GM19463 (cell line): ENCODE results near the gene POC1B.
"Not testable (repeated sequence)": the region's sequence is repeated elsewhere in the genome, so short reads cannot be mapped to it uniquely, and the experiment has no call there.

Experiments
- ATAC-seq: cut with Tn5 transposase; IDR thresholded peaks from one replicate; pipeline ENCODE4 v1.9.1; 2021; ENCODE audit warnings: mild to moderate bottlenecking, moderate library complexity; ENCODE audit not compliant: unreplicated experiment

The POC1B gene

DNA sequence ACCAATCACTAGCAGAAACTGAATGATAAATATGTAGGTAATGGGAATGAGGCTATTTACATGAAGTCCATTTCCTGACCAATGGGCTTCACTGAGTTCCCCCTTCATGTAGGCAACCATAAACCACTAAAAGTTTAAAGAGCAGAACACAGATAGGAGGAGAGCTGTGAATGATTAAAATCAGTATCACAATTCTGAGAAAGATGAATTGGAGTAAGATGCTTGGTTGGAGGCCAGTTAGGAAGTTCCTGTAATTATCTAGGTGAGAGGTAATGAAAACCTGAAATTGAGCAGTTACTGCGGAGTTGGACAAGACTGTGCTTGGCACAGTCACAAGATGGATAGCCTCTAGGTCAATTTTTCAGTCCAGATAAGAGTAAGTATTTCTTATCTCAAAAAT is 57.8 kb downstream of the POC1B start:
- ATAC-seq: no peak

DNA sequence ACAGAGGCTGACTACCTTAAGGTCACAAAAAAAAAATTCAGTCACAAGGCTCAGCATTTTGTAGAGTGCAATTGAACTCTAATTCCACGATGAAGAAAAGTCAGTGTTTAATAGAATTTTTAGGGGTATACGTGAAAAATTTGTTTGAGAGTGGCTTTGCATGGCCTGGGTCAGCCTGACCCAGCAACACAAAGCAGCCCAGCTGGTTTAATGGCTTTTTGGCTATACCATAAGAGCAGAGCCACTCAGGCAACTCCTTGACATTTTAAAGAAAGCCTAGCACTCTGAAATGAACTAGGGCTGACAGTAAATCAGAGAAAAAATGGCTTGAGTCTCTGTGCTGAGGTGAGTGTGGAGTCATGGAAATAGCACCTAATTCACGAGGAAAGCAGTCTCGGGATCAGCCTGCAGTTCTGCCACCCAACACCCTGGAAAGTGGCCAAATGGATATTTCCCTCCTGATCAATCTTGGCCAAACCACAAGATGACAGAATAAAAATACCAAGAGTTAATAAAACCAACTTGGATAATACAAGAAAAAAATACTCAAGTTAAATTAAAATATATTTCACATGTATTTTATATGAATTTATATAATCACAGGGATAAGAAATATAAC is 60.8 kb downstream of the POC1B start:
- ATAC-seq: no peak

DNA sequence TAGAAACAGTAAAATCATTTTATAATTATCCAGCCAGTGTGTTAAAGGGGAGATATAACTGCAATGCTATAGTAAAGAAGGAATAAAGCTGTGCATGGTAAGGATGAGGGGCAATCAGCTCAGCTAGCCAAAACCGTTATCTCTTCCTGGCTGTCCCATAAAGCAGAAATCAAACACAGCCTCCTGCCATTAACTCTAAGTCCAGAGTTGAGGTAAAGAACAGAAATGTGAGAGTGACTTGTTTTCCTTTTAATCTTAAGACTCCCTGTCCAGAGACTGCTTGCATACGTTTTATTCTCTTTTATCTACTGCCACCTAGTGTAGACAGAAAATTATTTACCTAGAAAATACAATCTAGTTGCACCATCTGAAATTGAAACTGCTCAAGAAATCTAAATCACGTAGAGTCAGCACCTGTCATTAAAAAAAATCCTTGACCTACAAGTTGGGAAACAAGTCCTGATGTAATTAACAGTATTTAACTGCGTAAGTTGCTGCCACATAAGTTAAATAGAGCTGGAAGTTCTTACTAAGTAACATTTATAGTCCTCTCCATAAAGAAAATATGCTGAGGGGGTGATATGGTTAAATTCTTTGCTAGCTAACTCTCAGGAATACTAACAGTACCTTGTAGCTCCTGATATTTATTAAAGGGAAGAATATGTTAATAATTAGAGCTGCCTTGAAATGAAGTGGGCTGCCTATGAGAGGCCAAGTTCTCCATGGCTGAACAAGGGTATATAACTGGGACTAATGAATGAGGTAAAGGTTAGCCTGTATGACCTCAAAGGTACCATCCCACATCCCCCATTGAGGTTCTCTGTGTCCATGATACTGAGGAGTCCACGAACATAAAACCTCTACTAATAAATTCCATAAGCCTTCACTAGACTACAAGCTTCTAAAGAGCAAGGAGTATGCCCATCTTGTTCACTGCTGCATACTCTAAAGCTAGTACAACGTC is 63.9 kb downstream of the POC1B start:
- ATAC-seq: peak; percentile 91

DNA sequence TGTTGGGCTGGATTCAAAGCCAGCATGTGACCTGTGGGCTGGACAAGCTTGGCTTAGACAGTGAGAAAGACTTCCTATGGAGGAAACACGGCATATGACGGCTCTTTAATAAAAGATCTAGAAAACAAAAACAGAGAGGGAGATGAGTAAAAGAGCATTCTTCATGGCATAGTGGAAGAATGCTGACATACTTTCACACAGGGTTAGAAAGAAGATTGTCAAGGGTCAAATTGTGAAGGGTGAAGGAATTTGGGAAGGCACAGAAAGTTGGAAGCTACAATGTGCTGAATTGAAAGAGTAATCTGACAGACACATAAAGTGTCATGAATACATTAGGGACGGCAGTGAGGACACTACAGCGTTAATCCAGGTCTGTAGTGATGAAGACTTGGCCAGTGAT is 64.7 kb downstream of the POC1B start:
- no peak for ATAC-seq

DNA sequence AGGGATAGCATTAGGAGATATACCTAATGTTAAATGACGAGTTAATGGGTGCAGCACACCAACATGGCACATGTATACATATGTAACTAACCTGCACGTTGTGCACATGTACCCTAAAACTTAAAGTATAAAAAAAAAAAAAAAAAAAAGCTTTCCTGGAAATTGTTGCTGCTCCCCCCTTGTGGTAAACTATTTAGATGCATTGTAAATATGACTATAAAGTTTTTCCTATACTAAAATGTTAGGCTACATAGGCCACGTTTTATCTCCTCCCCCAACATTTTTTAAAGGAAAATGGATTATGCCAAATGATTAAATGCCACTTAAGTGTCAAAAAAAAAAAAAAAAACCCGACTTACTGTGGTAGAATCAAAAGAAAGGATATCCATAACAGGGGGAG is 66.6 kb downstream of the POC1B start:
- not testable (repeated sequence) for ATAC-seq

DNA sequence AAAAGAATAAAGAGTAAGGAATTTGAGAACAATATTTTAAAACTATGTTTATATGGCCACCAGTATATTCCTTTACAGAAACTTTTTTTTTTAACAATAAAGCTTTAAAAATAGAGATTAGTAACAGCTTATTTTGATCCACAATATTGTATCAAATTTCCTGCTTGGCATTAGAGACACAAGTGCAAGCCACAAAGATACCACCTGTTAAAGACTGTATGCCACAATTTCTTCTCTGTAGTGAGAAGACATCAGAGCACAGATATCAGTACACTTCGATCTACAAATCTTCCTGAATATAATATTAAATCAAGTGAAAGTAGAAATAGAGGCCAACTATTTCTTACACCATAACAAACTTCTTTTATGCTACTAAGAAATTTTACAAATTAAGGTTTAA is 69.3 kb downstream of the POC1B start:
- ATAC-seq: no peak

DNA sequence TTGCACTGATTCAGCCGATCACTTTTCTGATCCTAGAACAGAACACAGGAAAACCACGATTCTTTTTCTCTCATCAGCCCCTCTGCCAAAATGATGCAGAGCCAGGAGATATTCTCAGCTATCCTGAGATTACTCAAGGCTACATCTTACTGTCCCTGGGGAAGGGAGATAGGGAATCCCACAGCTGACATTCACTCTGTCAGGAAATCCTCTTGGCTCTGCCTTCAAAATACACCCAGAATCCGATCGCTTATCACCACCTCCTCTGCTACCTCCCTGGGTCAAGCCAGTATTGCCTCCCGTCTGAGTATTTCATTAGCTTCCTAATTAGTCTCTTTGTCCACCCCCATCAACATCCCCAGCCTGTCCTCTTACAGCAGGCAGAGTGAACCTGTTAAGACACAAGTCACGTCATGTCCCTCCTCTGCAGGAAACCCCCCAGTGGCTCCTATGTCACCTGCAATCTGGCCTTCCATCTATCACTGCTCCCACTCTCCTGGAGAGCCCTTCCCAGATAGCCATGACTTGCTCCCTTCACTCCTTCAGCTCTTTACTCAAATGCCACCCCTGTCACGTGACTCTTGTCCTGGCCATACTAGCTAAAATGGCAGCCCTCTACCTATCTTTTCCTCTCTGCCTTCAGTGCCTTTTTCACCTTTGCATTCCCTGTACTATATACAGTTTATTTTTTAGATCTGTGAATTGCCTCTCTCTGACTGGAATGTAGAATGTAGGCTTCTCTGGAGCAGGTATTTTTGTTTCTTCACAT is 71.6 kb downstream of the POC1B start:
- no peak for ATAC-seq

DNA sequence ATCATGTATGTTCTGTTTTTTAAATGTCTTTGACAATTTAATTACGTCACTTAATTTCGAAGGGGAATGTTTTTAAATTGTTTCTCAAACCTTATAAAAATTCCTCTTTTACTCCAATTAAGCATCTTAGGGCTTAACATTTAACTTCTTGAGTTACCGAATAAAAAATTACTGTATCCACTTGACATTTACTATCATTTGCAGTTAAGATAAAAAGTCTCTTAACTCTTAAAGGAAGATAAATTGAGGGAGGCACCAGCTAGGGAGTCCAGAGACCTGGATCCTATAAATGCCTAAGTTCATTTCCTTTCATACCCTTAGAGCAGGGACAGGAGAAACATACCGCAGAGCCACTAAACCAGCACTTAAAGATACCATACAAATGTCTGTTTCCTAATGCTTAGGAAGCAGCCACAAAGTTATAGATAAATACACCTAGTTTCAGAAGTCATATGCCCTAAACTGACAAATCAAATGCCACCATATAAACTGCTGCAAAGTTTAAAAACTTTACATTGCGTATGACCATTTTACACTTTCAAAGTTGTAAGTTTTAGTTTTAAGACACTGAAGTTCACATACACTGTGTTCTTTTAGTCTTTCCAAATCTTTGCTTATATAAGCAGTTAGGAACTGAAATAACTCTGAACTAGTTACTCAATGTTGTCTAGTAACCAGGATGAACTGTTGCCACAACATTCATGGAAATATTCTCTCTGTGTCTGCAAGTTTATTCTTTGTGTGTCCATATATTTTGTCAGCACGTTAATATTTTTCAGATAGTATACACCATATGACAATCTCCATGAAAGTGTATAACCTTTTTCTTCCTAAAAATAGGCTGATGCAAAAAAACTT is 72.5 kb downstream of the POC1B start:
- no peak for ATAC-seq

DNA sequence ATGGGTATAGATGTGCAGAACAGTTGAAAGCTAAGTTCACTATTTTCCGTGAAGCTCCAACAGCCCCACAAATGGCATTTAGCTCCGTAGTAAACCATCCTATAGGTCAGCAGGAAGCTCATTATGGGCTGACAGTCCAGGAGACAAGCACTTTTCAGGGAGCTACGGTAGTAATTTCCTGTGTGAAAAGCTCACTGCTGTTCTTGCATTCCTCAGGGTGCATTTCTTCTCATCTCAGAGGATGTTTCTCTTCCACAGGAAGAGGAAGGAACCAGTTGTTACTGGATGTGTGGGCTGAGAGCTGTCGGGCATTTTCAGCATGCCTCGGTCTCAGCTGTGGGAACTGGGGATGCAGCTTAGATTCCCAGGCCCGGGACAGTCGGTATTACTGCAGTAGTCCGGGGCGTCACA is 74.0 kb downstream of the POC1B start:
- no peak for ATAC-seq

DNA sequence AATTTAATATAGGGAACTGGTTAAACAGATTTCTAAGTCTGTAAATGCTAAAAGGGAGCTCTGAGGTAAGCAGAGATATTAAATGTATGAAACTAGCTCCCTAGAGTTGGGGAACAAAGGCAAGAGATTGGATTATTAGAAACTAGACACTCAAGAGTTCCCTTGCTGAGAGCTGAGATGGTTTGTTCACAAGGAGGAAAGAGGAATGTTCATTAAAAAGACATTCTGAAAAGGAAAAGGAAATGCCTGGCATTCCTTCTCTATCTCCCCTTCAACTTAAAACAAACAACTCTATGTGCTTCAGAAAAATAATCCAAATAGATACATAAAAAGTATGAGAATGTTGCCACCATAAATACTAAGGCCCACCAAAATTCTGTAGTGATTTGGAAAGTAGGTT is 74.9 kb downstream of the POC1B start:
- ATAC-seq: no peak

DNA sequence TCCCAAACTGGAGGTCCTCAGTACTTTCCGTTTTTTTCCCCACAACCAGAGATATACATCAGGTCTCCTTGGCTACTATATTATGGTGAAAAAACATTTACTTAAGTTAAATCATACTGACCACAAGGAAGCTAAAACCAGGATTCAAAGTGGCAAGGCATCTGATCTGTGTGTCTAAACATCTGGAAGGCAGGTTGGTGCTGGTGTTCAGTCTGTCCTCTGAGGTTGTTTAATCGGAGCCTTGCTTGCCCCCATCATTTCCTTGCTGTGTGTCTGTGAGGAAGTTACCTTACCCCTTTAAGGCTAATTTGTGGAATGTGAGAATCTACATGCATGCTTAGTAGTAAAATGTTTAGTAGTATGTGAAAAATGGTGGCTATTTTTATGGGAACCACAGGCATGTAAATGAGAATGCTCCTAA is 76.9 kb downstream of the POC1B start:
- ATAC-seq: no peak

DNA sequence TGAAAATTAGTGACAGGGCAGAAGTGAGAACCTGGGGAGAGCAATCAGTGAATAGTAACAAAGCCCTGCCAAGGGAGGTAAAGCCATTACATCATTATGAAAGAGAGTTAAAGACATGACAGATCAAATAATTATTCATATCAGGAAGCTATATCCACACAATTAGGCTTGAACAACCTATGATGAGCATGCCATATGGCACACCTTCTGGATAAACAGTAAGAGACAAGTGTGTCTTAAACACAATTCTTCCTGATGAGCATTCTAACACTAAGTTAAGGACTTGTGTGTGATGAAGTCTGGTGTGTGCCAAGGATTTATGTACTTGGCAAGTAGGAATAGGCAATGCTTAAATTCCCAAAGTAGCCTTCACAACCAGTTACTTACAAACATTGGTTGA is 77.3 kb downstream of the POC1B start:
- ATAC-seq: no peak

DNA sequence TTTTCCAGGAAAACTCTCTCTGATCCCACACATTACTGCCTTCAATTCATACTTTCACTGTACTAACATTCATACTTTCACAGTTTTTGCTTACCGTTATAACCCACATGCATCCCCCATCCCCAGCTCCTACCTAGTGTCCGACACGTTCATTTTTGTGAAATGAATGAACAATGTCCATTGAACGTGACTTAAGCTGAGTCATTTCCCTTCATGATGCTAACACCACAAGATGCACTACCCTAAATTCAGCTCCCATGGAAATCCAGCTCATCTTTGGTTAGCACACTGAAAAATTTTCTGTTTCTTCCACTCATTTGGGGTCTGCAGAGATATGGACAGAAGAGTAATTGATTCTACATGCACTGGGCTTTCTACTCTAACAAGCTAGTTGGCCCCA is 85.9 kb downstream of the POC1B start:
- no peak for ATAC-seq

DNA sequence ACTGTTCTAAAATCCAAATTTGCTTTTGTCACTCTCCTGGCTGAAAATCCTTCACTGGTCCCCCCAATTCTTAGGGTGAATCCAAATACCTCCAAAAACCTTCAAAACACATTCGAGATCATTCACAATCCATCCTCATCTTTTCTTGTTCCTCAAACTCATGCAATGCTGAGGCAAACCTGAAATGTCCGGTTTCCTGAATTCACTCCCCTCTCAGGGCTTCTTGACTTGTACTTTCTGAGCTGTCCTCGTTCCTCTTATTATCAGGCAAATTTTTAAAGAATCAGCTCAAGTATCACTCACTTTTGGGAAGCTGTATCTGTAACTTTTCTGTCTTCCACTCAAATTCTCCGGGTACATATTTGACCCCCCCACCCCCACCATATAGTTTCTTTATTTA is 88.6 kb downstream of the POC1B start:
- no peak for ATAC-seq

DNA sequence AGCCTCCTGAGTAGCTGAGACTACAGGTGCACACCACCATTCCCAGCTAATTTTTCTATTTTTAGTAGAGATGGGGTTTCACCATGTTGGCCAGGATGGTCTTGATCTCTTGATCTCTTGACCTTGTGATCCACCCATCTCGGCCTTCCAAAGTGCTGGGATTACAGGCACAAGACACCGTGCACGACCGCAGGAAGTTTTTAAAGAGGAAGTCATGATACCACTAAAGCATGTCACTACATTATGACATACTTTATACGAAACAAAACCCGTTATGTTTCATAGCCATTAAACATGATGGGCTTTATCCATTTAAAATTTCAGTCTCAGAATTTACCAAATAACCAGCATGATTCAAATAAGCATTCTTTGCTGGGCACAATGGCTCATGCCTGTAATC is 89.8 kb downstream of the POC1B start:
- ATAC-seq: no peak

DNA sequence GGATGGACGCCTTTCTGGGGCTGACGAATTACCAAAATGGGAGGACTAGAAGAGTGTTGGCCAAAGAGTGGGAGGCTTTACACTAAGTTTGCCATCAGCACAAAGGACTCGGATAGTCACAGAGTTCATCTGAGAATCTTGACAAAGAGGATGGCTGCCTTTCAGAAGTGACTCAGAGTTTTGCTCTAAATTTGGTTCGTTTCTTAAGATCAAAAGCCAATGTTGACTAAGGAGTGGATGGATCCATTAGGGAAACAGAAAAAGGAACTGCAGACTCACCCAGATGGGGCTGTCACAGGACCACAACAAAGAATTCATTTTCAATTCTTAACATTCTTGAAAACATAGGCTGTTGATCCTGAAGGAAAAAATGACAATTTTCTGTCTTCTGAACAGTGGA is 92.2 kb downstream of the POC1B start:
- ATAC-seq: no peak

DNA sequence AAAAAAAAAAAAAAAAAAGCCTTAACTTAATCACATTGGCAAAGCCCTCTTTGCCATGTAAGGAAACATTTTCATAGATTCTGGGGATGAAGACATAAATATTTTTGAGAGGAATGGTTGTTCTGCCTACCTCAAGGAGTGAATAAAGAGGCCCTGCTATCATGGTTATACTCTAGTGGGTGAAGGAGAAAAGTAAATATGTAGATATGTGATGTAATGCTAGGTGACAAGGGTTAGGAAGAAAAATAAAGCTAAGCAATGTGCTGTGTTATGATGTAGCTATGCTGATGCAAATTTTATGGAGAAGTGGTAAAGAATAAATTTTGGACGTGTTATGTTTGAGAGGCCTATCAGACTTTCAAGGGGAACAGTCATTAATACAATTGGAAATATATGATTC is 93.5 kb downstream of the POC1B start:
- ATAC-seq: no peak

DNA sequence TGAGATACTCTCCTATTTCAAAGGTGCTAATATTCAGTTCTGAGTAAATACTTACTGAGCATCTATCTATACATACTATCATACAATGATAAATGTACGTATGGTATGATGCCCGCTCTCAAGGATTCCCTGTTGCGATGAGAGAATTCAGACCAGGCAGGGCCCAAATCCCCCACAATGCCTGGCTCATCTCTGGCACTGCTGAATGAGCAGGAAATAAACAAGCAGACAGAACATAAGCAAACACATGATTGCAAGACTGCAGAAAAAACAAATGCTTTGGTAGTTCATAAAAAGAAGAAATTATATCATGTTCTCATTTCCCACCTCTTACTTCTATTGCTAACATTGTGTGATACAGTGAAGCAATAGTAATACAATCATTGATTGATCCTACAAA is 96.3 kb downstream of the POC1B start:
- no peak for ATAC-seq

DNA sequence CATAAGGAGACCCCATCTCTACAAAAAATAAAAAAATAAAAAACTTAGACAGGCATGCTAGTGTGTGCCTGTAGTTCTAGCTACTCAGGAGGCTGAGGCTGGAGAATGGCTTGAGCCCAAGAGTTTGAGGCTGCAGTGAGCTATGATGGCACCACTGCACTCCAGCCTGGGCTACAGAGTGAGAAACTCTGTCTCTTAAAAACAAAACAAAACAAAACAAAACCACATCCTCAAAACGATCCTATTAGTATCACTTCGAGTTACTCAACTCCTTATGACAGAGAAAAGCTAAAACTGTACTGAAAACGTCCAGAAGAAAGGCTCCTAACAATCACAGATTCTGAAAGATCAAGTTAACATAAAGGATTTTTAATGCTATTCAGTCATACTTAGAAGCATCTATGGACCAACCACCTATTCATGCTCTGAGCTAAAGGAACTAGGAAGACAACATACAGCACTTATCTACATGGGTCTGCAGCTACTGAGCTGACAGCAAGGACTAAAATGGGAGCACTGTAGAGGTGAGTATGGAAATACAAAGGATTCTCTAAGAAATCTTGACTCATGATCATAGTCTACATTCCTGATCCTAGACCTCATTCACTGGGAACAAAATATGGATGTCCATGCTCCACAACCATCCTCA is 98.2 kb downstream of the POC1B start:
- ATAC-seq: peak; percentile 81

DNA sequence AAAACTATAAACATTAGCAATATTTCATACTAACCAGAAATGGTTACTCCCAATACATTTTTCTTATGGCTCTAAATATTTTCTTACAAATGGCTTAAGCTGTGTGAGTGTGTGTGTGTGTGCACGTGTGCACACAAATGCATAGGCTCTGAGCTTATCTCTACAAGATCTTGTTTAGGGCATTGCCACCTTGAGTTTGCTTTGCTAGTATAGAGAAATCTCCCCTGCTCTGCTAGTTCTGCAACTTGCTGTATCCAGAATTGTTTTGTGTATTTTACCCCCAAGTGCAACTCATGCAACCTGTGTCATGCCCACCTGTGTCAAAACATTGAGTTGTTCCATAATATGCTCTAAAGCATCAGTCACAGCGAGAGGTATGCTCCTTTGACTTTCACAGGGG is 101.0 kb downstream of the POC1B start:
- no peak for ATAC-seq
